Hepatocyte (in vitro differentiated cells): ENCODE results near the gene TMPRSS6. TPM values are rescaled to one million over a fixed set of nuclear protein-coding genes. Genes with fewer than 3 reads are reported as not detected.

Experiments used
- DNase-seq: peaks from one replicate; pipeline ENCODE4 v3.0.0-alpha.2; 2016; ENCODE audit warnings: low spot score
- H2AFZ ChIP-seq: fragments of 200-600 bp; sonication (generic); 2 replicates; pipeline ENCODE4 v1.6.0; 2016; ENCODE audit warnings: antibody characterized with exemption, mild to moderate bottlenecking
- H3K27ac ChIP-seq: fragments of 200-600 bp; sonication (generic); 2 replicates; pipeline ENCODE4 v1.5.1; 2016; ENCODE audit warnings: mild to moderate bottlenecking
- H3K27me3 ChIP-seq: fragments of 200-600 bp; sonication (generic); 2 replicates; pipeline ENCODE4 v1.6.1; 2016
- H3K36me3 ChIP-seq: fragments of 200-600 bp; sonication (generic); replicated peaks from 2 replicates; pipeline ENCODE4 v1.5.1; 2016; ENCODE audit warnings: low read depth; ENCODE audit not compliant: insufficient read depth
- H3K4me1 ChIP-seq: fragments of 200-600 bp; sonication (generic); 2 replicates; pipeline ENCODE4 v1.5.1; 2016; ENCODE audit warnings: mild to moderate bottlenecking, moderate library complexity; ENCODE audit not compliant: insufficient read depth
- H3K4me2 ChIP-seq: fragments of 200-600 bp; sonication (generic); 2 replicates; pipeline ENCODE4 v1.6.0; 2016
- H3K4me3 ChIP-seq: fragments of 200-600 bp; sonication (generic); 2 replicates; pipeline ENCODE4 v1.5.1; 2016; ENCODE audit warnings: mild to moderate bottlenecking
- H3K79me2 ChIP-seq: fragments of 200-600 bp; sonication (generic); 2 replicates; pipeline ENCODE4 v1.6.0; 2017; ENCODE audit warnings: mild to moderate bottlenecking
- H3K9me2 ChIP-seq: fragments of 200-600 bp; sonication (generic); replicated peaks from 2 replicates; pipeline ENCODE4 v1.6.0; 2017; ENCODE audit warnings: mild to moderate bottlenecking; ENCODE audit not compliant: insufficient read depth
- H3K9me3 ChIP-seq: fragments of 200-600 bp; sonication (generic); 2 replicates; pipeline ENCODE4 v1.5.1; 2016; ENCODE audit warnings: low read depth, mild to moderate bottlenecking
- H4K20me1 ChIP-seq: fragments of 200-600 bp; sonication (generic); 2 replicates; pipeline ENCODE4 v1.6.0; 2016; ENCODE audit warnings: mild to moderate bottlenecking; ENCODE audit not compliant: insufficient read depth, poor library complexity, severe bottlenecking
- EZH2 ChIP-seq: fragments of 200-600 bp; sonication (generic); IDR thresholded peaks from 2 replicates; pipeline ENCODE4 v1.6.1; 2016; ENCODE audit warnings: antibody characterized with exemption, mild to moderate bottlenecking, borderline replicate concordance
- EZH2phosphoT487 ChIP-seq: fragments of 200-600 bp; sonication (generic); IDR thresholded peaks from one replicate; pipeline ENCODE4 v1.6.1; 2018; ENCODE audit warnings: antibody characterized with exemption, mild to moderate bottlenecking, low read depth, moderate library complexity; ENCODE audit not compliant: unreplicated experiment, severe bottlenecking
- WGBS: methylation state at CpG from one replicate; pipeline ENCODE4 v1.1.6; 2016; ENCODE audit warnings: low lambda C conversion rate; ENCODE audit errors: missing lambda C conversion rate; 5-methylcytosine and 5-hydroxymethylcytosine counted together
- polyA plus RNA-seq: library from polyadenylated mRNA; unstranded; fragments of >200 nt; fragmentation: Nextera tagmentation; extraction: Ambion mirVana; gene quantifications from 2 replicates; pipeline ENCODE4 v1.2.1, GENCODE V29; 2016
- total RNA-seq: library from RNA; depleted of rRNA; stranded (reverse); fragments of >200 nt; gene quantifications from 2 replicates; pipeline ENCODE4 v1.2.3, GENCODE V29; 2014
- TF ChIP-seq, protein P1 (sequence below): fragments of 200-600 bp; sonication (generic); IDR thresholded peaks from 2 replicates; pipeline ENCODE4 v1.5.1; 2016; ENCODE audit warnings: antibody characterized with exemption, mild to moderate bottlenecking; ENCODE audit not compliant: poor library complexity

The TMPRSS6 gene
- total and polyA plus RNA-seq, 2 experiments from 2014 or later: 34.4 to 49.8 TPM

DNA sequence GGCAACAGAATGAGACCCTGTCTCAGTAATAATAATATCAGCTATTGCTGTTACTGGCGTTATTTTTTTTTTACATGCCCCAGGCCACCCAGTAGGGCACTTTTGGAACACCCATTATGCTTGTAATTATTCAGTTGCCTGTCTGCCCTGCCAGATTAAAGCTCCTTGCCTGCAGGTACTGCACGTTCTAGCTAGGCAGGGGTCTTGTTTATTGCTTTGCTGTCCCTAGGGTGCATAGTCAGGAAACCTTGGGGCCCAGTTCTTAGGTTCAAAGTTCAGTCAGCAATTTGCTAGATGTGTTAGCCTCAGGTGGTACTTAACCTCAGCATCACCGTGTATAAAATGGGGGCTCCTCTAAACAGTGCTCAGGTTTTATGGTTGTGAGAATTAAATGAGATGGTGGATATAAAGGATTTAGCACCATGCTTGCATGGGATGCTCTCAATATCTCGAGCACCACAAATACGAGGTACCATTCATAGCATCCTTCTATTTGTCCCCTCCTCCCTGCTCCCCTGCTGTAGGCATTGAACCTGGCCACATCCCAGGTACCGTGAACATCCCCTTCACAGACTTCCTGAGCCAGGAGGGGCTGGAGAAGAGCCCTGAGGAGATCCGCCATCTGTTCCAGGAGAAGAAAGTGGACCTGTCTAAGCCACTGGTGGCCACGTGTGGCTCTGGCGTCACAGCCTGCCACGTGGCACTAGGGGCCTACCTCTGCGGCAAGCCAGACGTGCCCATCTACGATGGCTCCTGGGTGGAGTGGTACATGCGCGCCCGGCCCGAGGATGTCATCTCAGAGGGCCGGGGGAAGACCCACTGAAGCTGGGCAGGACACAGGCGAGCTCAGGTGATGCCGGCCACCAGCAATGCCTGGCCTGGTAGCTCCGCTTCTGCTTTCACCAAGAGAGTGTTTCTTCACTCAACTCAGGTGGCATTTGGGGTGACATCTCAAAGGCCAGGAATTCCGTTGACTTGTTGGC, 80.5 kb downstream of the TMPRSS6 start:
- H3K9me2 ChIP-seq: no peaks in the 10 kb centered on the region
- peaks cover 22% of the 10 kb centered on the region for H3K4me1 ChIP-seq
- DNase-seq: no peak
- no peaks in the 10 kb centered on the region for H3K9me3 ChIP-seq
- no peak overlapping the region for H3K4me2 ChIP-seq
- H4K20me1 ChIP-seq: peaks cover 4% of the 10 kb centered on the region
- peaks cover 7% of the 10 kb centered on the region for H3K79me2 ChIP-seq
- no peaks in the 10 kb centered on the region for H3K36me3 ChIP-seq
- H3K4me3 ChIP-seq: no peak overlapping the region
- no peak overlapping the region for H3K27ac ChIP-seq
- 94% methylated on average over 22 of the region's 22 CpGs for WGBS
- no peaks in the 10 kb centered on the region for H3K27me3 ChIP-seq
- TF ChIP-seq, protein P1, sequence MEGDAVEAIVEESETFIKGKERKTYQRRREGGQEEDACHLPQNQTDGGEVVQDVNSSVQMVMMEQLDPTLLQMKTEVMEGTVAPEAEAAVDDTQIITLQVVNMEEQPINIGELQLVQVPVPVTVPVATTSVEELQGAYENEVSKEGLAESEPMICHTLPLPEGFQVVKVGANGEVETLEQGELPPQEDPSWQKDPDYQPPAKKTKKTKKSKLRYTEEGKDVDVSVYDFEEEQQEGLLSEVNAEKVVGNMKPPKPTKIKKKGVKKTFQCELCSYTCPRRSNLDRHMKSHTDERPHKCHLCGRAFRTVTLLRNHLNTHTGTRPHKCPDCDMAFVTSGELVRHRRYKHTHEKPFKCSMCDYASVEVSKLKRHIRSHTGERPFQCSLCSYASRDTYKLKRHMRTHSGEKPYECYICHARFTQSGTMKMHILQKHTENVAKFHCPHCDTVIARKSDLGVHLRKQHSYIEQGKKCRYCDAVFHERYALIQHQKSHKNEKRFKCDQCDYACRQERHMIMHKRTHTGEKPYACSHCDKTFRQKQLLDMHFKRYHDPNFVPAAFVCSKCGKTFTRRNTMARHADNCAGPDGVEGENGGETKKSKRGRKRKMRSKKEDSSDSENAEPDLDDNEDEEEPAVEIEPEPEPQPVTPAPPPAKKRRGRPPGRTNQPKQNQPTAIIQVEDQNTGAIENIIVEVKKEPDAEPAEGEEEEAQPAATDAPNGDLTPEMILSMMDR: no peak
- TF ChIP-seq EZH2: no peak
- no peak for TF ChIP-seq EZH2phosphoT487
- H2AFZ ChIP-seq: no peak overlapping the region

DNA sequence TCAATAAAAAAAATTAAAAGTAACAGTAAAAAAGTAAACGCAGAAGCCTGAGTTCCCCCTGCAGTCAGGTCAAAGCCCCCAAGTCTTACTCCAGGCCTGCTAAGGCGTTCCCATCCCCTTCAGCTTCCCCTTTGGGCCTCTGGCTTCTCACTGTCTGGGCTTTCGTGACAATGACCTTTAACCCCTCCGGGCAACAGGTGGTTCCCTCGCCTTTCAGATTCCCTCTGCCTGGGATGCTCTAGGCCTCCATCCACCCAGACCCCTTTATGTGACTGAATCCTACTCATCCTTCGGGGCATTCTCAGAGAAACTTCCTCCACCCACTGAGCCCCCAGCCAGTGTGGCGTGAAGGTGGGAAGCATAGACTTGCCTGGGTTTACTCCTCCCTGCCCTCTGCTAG, 82.0 kb downstream of the TMPRSS6 start:
- Histone ChIP-seq H3K79me2 (peaks cover 20% of the 10 kb centered on the region), H3K9me3 (no peaks in the 10 kb centered on the region), H2AFZ (no peak overlapping the region), H3K4me1 (peaks cover 16% of the 10 kb centered on the region), H3K9me2 (no peaks in the 10 kb centered on the region), H3K4me2 (no peak overlapping the region), H3K4me3 (no peak overlapping the region), H3K27me3 (no peaks in the 10 kb centered on the region), H3K27ac (no peak overlapping the region), H3K36me3 (no peaks in the 10 kb centered on the region), H4K20me1 (peaks cover 4% of the 10 kb centered on the region)
- WGBS: 86% methylated on average over 7 of the region's 7 CpGs
- TF ChIP-seq EZH2phosphoT487 (no peak), EZH2 (no peak)
- TF ChIP-seq, protein P1: no peak
- no peak for DNase-seq

DNA sequence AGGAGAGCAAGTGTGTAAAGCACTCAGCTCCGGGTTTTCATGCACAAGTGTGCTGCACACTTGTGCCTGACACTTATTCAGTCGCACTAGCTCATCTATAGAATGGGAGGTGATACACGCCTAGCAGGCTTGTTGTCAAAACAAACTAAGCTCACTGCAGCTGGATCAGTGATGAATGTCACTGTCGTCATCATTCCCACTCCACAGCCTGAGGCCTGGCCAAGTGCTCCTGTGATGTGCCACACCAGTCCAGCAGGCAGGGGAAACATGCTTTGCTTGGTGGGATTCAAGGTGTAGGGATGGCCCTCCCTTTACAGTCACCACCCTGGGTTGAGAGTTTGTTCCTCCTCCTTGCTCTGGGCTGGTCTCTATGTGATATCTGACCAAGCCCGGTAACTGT, 83.2 kb downstream of the TMPRSS6 start:
- Histone ChIP-seq H3K36me3 (no peaks in the 10 kb centered on the region), H3K9me3 (no peaks in the 10 kb centered on the region), H3K4me2 (no peak overlapping the region), H3K4me3 (no peak overlapping the region), H3K27me3 (no peaks in the 10 kb centered on the region), H4K20me1 (peaks cover 11% of the 10 kb centered on the region), H3K79me2 (peaks cover 33% of the 10 kb centered on the region), H3K9me2 (no peaks in the 10 kb centered on the region), H3K4me1 (peaks cover 16% of the 10 kb centered on the region), H2AFZ (no peak overlapping the region), H3K27ac (no peak overlapping the region)
- TF ChIP-seq EZH2: no peak
- TF ChIP-seq, protein P1: no peak
- 91% methylated on average over 5 of the region's 5 CpGs for WGBS
- no peak for DNase-seq
